ENCODE measurements around the gene SLC25A27.

DNA sequence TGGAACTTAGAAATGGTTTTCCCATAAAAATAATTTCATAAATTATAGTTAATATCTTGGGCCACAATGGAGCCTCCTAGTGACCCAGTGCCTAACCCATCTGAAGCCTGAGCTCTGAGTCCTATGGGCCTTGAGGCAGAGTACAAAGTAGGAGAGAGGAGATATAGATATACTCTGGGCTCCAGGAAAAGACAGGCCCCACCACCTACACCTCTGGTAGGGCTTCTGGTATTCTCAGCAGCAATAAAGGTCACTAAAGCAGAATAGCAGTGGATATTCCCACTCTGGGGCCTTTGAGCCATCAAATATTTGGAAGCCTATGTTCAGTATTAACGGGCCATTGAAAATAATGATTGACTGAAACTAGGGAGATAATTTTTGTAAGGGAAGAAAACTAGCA is 24.3 kb upstream of the SLC25A27 start:
- TF ChIP-seq, protein P1, sequence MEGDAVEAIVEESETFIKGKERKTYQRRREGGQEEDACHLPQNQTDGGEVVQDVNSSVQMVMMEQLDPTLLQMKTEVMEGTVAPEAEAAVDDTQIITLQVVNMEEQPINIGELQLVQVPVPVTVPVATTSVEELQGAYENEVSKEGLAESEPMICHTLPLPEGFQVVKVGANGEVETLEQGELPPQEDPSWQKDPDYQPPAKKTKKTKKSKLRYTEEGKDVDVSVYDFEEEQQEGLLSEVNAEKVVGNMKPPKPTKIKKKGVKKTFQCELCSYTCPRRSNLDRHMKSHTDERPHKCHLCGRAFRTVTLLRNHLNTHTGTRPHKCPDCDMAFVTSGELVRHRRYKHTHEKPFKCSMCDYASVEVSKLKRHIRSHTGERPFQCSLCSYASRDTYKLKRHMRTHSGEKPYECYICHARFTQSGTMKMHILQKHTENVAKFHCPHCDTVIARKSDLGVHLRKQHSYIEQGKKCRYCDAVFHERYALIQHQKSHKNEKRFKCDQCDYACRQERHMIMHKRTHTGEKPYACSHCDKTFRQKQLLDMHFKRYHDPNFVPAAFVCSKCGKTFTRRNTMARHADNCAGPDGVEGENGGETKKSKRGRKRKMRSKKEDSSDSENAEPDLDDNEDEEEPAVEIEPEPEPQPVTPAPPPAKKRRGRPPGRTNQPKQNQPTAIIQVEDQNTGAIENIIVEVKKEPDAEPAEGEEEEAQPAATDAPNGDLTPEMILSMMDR (IDR thresholded peaks at IDR 0.05; ENCODE audit: low read depth, low read length), result no peak
- TF ChIP-seq POLR2A (IDR thresholded peaks at IDR 0.05; ENCODE audit: extremely low read depth, insufficient read length), result no peak
- TF ChIP-seq, protein P2, sequence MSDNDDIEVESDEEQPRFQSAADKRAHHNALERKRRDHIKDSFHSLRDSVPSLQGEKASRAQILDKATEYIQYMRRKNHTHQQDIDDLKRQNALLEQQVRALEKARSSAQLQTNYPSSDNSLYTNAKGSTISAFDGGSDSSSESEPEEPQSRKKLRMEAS (IDR thresholded peaks at IDR 0.05; ENCODE audit: low read depth, low read length), result no peak
- no peak for TF ChIP-seq MYC (IDR thresholded peaks at IDR 0.05; ENCODE audit: low read depth, low read length)

Data from NB4 (cell line).